Nephron progenitor cell (in vitro differentiated cells): ENCODE measurements around the gene DGKH.
"Not testable (repeated sequence)": the region's sequence is repeated elsewhere in the genome, so short reads cannot be mapped to it uniquely, and the experiment has no call there.

Experiments
- DNase-seq: peaks from one replicate; pipeline ENCODE4 v3.0.0; 2021
- H3K27ac Mint-ChIP-seq: 2 replicates; pipeline ENCODE4 v1.8.0; 2021; ENCODE audit warnings: mild to moderate bottlenecking, moderate library complexity, mixed read lengths
- H3K27me3 Mint-ChIP-seq: 2 replicates; pipeline ENCODE4 v1.8.0; 2021; ENCODE audit warnings: mild to moderate bottlenecking, low read depth, mixed read lengths; ENCODE audit not compliant: poor library complexity
- H3K36me3 Mint-ChIP-seq: 2 replicates; pipeline ENCODE4 v1.8.0; 2021; ENCODE audit warnings: low read depth, mixed read lengths
- H3K4me1 Mint-ChIP-seq: 2 replicates; pipeline ENCODE4 v1.8.0; 2021; ENCODE audit warnings: mixed read lengths
- H3K4me3 Mint-ChIP-seq: 2 replicates; pipeline ENCODE4 v1.8.0; 2021; ENCODE audit warnings: mild to moderate bottlenecking, moderate library complexity, mixed read lengths
- H3K9me3 Mint-ChIP-seq: 2 replicates; pipeline ENCODE4 v1.8.0; 2021; ENCODE audit warnings: mild to moderate bottlenecking, moderate library complexity, mixed read lengths
- CTCF ChIP-seq: fragments of 200-600 bp; sonication (generic); IDR thresholded peaks from 2 replicates; pipeline ENCODE4 v1.5.0; 2021; ENCODE audit warnings: antibody characterized with exemption

Gene DGKH

GRCh38 chr13:42221121-42221765, 172.8 kb downstream of the DGKH start:
- H3K9me3 Mint-ChIP-seq, result no peaks in the 10 kb centered on the region
- H3K27me3 Mint-ChIP-seq, result no peaks in the 10 kb centered on the region
- DNase-seq, result no peak
- H3K4me1 Mint-ChIP-seq, result no peaks in the 10 kb centered on the region
- H3K36me3 Mint-ChIP-seq, result peaks cover 31% of the 10 kb centered on the region
- no peak overlapping the region for H3K27ac Mint-ChIP-seq
- H3K4me3 Mint-ChIP-seq, result no peak overlapping the region
- TF ChIP-seq CTCF, result no peak

- H3K36me3 Mint-ChIP-seq, result peaks cover 32% of the 10 kb centered on the region
- no peak for TF ChIP-seq CTCF
These were observed 175.2 kb downstream of the DGKH start for GRCh38 chr13:42223681-42224080.

GRCh38 chr13:42225051-42225450, 176.6 kb downstream of the DGKH start:
- no peak overlapping the region for H3K27ac Mint-ChIP-seq
- no peaks in the 10 kb centered on the region for H3K9me3 Mint-ChIP-seq
- H3K4me3 Mint-ChIP-seq, result no peak overlapping the region
- peaks cover 32% of the 10 kb centered on the region for H3K36me3 Mint-ChIP-seq
- H3K27me3 Mint-ChIP-seq, result no peaks in the 10 kb centered on the region
- TF ChIP-seq CTCF, result no peak
- H3K4me1 Mint-ChIP-seq, result no peaks in the 10 kb centered on the region
- DNase-seq, result no peak

More at GRCh38 chr13:42223681-42224080, 175.2 kb downstream of the DGKH start:
- no peak overlapping the region for H3K4me3 Mint-ChIP-seq
- H3K27me3 Mint-ChIP-seq, result no peaks in the 10 kb centered on the region
- no peak for DNase-seq
- no peaks in the 10 kb centered on the region for H3K4me1 Mint-ChIP-seq
- H3K9me3 Mint-ChIP-seq, result no peaks in the 10 kb centered on the region
- no peak overlapping the region for H3K27ac Mint-ChIP-seq

- not testable (repeated sequence) for H3K4me1 Mint-ChIP-seq, H3K4me3 Mint-ChIP-seq, H3K27ac Mint-ChIP-seq, H3K9me3 Mint-ChIP-seq, DNase-seq, H3K27me3 Mint-ChIP-seq
- H3K36me3 Mint-ChIP-seq, result peaks cover 32% of the 10 kb centered on the region
These were observed 178.3 kb downstream of the DGKH start for GRCh38 chr13:42226759-42227158.

- Mint-ChIP-seq H3K36me3 (peaks cover 32% of the 10 kb centered on the region), H3K27me3 (no peaks in the 10 kb centered on the region), H3K4me1 (no peaks in the 10 kb centered on the region), H3K9me3 (no peaks in the 10 kb centered on the region), H3K4me3 (no peak overlapping the region), H3K27ac (no peak overlapping the region)
- no peak for DNase-seq
- TF ChIP-seq CTCF, result no peak
These were observed 180.1 kb downstream of the DGKH start for GRCh38 chr13:42228527-42228926.

- peaks cover 26% of the 10 kb centered on the region for H3K36me3 Mint-ChIP-seq
- no peaks in the 10 kb centered on the region for H3K27me3 Mint-ChIP-seq
- no peaks in the 10 kb centered on the region for H3K9me3 Mint-ChIP-seq
- no peak for DNase-seq
- H3K27ac Mint-ChIP-seq, result no peak overlapping the region
- H3K4me3 Mint-ChIP-seq, result no peak overlapping the region
- TF ChIP-seq CTCF, result no peak
- peaks cover under 1% of the 10 kb centered on the region for H3K4me1 Mint-ChIP-seq
These were observed 180.8 kb downstream of the DGKH start for GRCh38 chr13:42229287-42229686.
